Measurements from ENCODE around the gene ZNF107.

The ZNF107 gene

DNA sequence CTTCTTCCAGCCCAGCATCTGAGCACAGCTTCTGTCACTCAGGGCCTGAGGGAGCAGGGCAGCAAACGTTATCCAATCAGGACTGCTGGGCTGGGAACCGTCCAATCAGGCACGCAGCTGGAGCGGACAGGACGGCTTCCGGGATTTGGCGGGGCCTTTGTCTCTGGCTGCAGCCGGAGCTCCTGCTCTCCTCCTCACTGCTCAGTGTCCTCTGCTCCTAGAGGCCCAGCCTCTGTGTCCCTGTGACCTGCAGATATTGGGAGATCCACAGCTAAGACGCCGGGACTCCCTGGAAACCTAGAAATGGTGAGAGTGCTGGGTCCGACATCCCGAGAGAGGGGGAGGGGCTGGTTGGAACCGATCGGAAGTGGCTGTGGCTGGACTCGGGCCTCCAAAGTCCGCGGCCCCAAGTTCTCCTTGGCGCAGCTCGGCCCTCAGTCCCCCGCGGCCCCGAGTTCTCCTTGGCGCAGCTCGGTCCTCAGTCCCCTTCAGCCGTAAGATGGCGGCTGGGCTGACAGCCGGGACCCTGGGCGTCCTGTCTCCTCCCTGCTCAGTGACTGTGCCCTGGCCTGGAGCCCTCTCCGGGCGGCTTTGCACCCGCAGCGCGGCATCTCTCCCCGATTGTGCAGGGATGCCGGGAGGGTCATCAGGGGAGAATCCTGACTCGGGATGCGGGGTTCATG is at the start of gene ZNF107:
TSS of gene ZNF107 (plus strand) at position 154 of the 683 bp plus-strand sequence. CDS start at position 304, 150 bp downstream.
- ChIA-PET POLR2A (interaction anchor here (0.6 to 1.8 kb wide), 7 partner anchors 8 to 353 kb away, joined by 3 to 5 read pairs (median 4); partner anchors contain the start of genes ZNF138, ZNF680 and ZNF736), CTCF (no interaction called here)
- TF ChIP-seq FOXK2 (IDR thresholded peaks at IDR 0.05) (no peak), ELF4 (IDR thresholded peaks at IDR 0.05) (0 out of 2 replicates have a peak, but pooled peaks have one; percentile 12), L3MBTL2 (conservative IDR thresholded peaks at IDR 0.05) (peak; percentile 78), CTBP1 (IDR thresholded peaks at IDR 0.05; ENCODE audit: borderline replicate concordance) (no peak)
- TF ChIP-seq, protein P1, sequence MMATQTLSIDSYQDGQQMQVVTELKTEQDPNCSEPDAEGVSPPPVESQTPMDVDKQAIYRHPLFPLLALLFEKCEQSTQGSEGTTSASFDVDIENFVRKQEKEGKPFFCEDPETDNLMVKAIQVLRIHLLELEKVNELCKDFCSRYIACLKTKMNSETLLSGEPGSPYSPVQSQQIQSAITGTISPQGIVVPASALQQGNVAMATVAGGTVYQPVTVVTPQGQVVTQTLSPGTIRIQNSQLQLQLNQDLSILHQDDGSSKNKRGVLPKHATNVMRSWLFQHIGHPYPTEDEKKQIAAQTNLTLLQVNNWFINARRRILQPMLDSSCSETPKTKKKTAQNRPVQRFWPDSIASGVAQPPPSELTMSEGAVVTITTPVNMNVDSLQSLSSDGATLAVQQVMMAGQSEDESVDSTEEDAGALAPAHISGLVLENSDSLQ (IDR thresholded peaks at IDR 0.05), result peak; percentile 97
- peak; percentile 83 for DNase-seq (ENCODE audit: extremely low spot score)

- ChIA-PET POLR2A (no interaction called here), CTCF (no interaction called here)
- no peak for TF ChIP-seq FOXK2 (IDR thresholded peaks at IDR 0.05)
- no peak for TF ChIP-seq ARNT (IDR thresholded peaks at IDR 0.05)
- no peak for TF ChIP-seq FOXM1 (IDR thresholded peaks at IDR 0.05; ENCODE audit: borderline replicate concordance)
- TF ChIP-seq ELF4 (IDR thresholded peaks at IDR 0.05), result no peak
- no peak for TF ChIP-seq L3MBTL2 (conservative IDR thresholded peaks at IDR 0.05)
- TF ChIP-seq SP1 (IDR thresholded peaks at IDR 0.05), result no peak
- TF ChIP-seq, protein P1 (IDR thresholded peaks at IDR 0.05), result no peak
- no peak for TF ChIP-seq SUZ12 (IDR thresholded peaks at IDR 0.05)
- no peak for TF ChIP-seq CTBP1 (IDR thresholded peaks at IDR 0.05; ENCODE audit: borderline replicate concordance)
- no peak for TF ChIP-seq ZNF384 (IDR thresholded peaks at IDR 0.05)
- TF ChIP-seq FOXA1 (IDR thresholded peaks at IDR 0.05), result no peak
- TF ChIP-seq HDGF (IDR thresholded peaks at IDR 0.05; ENCODE audit: borderline replicate concordance), result no peak
- no peak for TF ChIP-seq NFRKB (IDR thresholded peaks at IDR 0.05)
- no peak for TF ChIP-seq BHLHE40 (IDR thresholded peaks at IDR 0.05; ENCODE audit: borderline replicate concordance)
- no peak for TF ChIP-seq LEF1 (IDR thresholded peaks at IDR 0.05; ENCODE audit: borderline replicate concordance)
- TF ChIP-seq TARDBP (IDR thresholded peaks at IDR 0.05), result no peak
- DNase-seq (ENCODE audit: extremely low spot score), result peak; percentile 31
These were observed 47.0 kb upstream of the ZNF107 start for GRCh38 chr7:64618785-64619456.

DNA sequence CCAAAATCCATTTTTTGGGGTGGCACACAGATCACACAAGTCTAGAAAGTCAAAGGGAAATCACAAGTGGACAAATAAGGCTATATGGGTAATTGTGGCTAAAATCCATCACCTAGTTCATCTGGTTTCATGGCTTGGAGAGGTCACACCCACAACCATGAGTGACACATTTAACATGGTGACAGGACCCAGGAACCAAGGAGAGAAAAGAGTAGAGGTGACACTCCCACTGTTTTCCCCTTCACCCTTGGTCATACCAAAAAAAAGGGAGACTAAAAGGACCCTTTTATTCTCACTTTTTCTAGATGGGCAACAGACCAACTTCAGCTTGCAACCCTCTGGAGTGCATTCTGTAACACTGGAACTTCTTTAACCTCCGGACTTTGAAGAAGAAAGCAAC is 46.2 kb upstream of the ZNF107 start:
- no peak for DNase-seq (ENCODE audit: extremely low spot score)
- ChIA-PET POLR2A (no interaction called here), CTCF (no interaction called here)
- no peak for TF ChIP-seq LEF1 (IDR thresholded peaks at IDR 0.05; ENCODE audit: borderline replicate concordance)
- TF ChIP-seq ELF4 (IDR thresholded peaks at IDR 0.05), result no peak
- no peak for TF ChIP-seq ARNT (IDR thresholded peaks at IDR 0.05)
- TF ChIP-seq FOXM1 (IDR thresholded peaks at IDR 0.05; ENCODE audit: borderline replicate concordance), result no peak
- TF ChIP-seq SUZ12 (IDR thresholded peaks at IDR 0.05), result no peak
- TF ChIP-seq ZNF384 (IDR thresholded peaks at IDR 0.05), result no peak
- TF ChIP-seq HDGF (IDR thresholded peaks at IDR 0.05; ENCODE audit: borderline replicate concordance), result no peak
- no peak for TF ChIP-seq TARDBP (IDR thresholded peaks at IDR 0.05)
- no peak for TF ChIP-seq NFRKB (IDR thresholded peaks at IDR 0.05)
- TF ChIP-seq FOXA1 (IDR thresholded peaks at IDR 0.05), result no peak
- no peak for TF ChIP-seq L3MBTL2 (conservative IDR thresholded peaks at IDR 0.05)
- TF ChIP-seq, protein P1 (IDR thresholded peaks at IDR 0.05), result no peak
- no peak for TF ChIP-seq FOXK2 (IDR thresholded peaks at IDR 0.05)
- TF ChIP-seq CTBP1 (IDR thresholded peaks at IDR 0.05; ENCODE audit: borderline replicate concordance), result no peak
- no peak for TF ChIP-seq SP1 (IDR thresholded peaks at IDR 0.05)

DNA sequence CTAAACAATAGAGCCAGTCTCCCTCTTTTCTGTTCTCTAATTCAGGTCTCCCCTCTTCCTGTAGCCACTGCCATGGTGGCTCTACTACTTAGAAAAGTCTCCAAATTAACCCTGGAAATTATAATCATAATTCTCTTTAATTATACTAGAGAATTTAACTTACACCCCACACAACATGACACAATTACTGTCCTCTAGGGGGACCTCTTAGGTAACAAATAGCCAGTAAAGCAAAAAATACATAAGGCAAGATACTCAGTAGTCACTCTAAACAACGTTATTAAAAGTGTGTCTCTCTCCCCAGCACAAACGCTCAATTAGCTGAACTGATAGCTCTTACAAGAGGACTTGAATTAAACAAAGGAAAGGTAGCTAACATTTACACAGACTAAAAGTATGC is 44.3 kb upstream of the ZNF107 start:
- no peak for DNase-seq (ENCODE audit: extremely low spot score)
- TF ChIP-seq HDGF (IDR thresholded peaks at IDR 0.05; ENCODE audit: borderline replicate concordance), result no peak
- no peak for TF ChIP-seq L3MBTL2 (conservative IDR thresholded peaks at IDR 0.05)
- no peak for TF ChIP-seq ARNT (IDR thresholded peaks at IDR 0.05)
- TF ChIP-seq, protein P1 (IDR thresholded peaks at IDR 0.05), result no peak
- no peak for TF ChIP-seq ZNF384 (IDR thresholded peaks at IDR 0.05)
- TF ChIP-seq FOXM1 (IDR thresholded peaks at IDR 0.05; ENCODE audit: borderline replicate concordance), result no peak
- TF ChIP-seq FOXK2 (IDR thresholded peaks at IDR 0.05), result no peak
- no peak for TF ChIP-seq FOXA1 (IDR thresholded peaks at IDR 0.05)
- TF ChIP-seq SP1 (IDR thresholded peaks at IDR 0.05), result no peak
- no peak for TF ChIP-seq CTBP1 (IDR thresholded peaks at IDR 0.05; ENCODE audit: borderline replicate concordance)
- TF ChIP-seq BHLHE40 (IDR thresholded peaks at IDR 0.05; ENCODE audit: borderline replicate concordance), result no peak
- no peak for TF ChIP-seq LEF1 (IDR thresholded peaks at IDR 0.05; ENCODE audit: borderline replicate concordance)
- no peak for TF ChIP-seq TARDBP (IDR thresholded peaks at IDR 0.05)
- TF ChIP-seq NFRKB (IDR thresholded peaks at IDR 0.05), result no peak
- TF ChIP-seq ELF4 (IDR thresholded peaks at IDR 0.05), result no peak
- no peak for TF ChIP-seq SUZ12 (IDR thresholded peaks at IDR 0.05)
- CTCF ChIA-PET, result no interaction called here
- POLR2A ChIA-PET, result no interaction called here
